ENCODE data around the gene FAM50B.

The FAM50B gene

GRCh38 chr6:3820563-3820962 is 28.6 kb upstream of the FAM50B start:
- no peak for DNase-seq (ENCODE audit: insufficient read length, low spot score)
- no peak for FAIRE-seq
- no peak for TF ChIP-seq CTCF (IDR thresholded peaks at IDR 0.05; ENCODE audit: insufficient read depth, missing control alignments)

GRCh38 chr6:3822747-3823445 is 26.3 kb upstream of the FAM50B start:
- no peak for TF ChIP-seq CTCF (IDR thresholded peaks at IDR 0.05; ENCODE audit: insufficient read depth, missing control alignments)
- FAIRE-seq (no peak), DNase-seq (ENCODE audit: insufficient read length, low spot score) (no peak)

- FAIRE-seq: no peak
- DNase-seq (ENCODE audit: insufficient read length, low spot score): no peak
Observed at GRCh38 chr6:3823671-3824070, 25.5 kb upstream of the FAM50B start.

GRCh38 chr6:3825331-3825831 is 23.8 kb upstream of the FAM50B start:
- no peak for TF ChIP-seq CTCF (IDR thresholded peaks at IDR 0.05; ENCODE audit: insufficient read depth, missing control alignments)
- DNase-seq (ENCODE audit: insufficient read length, low spot score): no peak
- no peak for FAIRE-seq

More at GRCh38 chr6:3823671-3824070, 25.5 kb upstream of the FAM50B start:
- TF ChIP-seq CTCF (IDR thresholded peaks at IDR 0.05; ENCODE audit: insufficient read depth, missing control alignments): no peak

- TF ChIP-seq CTCF (IDR thresholded peaks at IDR 0.05; ENCODE audit: insufficient read depth, missing control alignments): no peak
- DNase-seq (ENCODE audit: insufficient read length, low spot score) (no peak), FAIRE-seq (no peak)
Observed at GRCh38 chr6:3825851-3826581, 23.2 kb upstream of the FAM50B start.

- no peak for TF ChIP-seq CTCF (IDR thresholded peaks at IDR 0.05; ENCODE audit: insufficient read depth, missing control alignments)
- FAIRE-seq: no peak
Observed at GRCh38 chr6:3829285-3829684, 19.9 kb upstream of the FAM50B start.

GRCh38 chr6:3830806-3831205 is 18.4 kb upstream of the FAM50B start:
- FAIRE-seq: no peak
- DNase-seq (ENCODE audit: insufficient read length, low spot score): no peak
- no peak for TF ChIP-seq CTCF (IDR thresholded peaks at IDR 0.05; ENCODE audit: insufficient read depth, missing control alignments)

More at GRCh38 chr6:3829285-3829684, 19.9 kb upstream of the FAM50B start:
- no peak for DNase-seq (ENCODE audit: insufficient read length, low spot score)
